EL (cell line): ENCODE data around the gene JARID2.
"Not testable (repeated sequence)": the region's sequence is repeated elsewhere in the genome, so short reads cannot be mapped to it uniquely, and the experiment has no call there.

Source experiments
- DNase-seq: peaks from one replicate; pipeline ENCODE4 v3.0.0-alpha.2; 2016

Gene JARID2

DNA sequence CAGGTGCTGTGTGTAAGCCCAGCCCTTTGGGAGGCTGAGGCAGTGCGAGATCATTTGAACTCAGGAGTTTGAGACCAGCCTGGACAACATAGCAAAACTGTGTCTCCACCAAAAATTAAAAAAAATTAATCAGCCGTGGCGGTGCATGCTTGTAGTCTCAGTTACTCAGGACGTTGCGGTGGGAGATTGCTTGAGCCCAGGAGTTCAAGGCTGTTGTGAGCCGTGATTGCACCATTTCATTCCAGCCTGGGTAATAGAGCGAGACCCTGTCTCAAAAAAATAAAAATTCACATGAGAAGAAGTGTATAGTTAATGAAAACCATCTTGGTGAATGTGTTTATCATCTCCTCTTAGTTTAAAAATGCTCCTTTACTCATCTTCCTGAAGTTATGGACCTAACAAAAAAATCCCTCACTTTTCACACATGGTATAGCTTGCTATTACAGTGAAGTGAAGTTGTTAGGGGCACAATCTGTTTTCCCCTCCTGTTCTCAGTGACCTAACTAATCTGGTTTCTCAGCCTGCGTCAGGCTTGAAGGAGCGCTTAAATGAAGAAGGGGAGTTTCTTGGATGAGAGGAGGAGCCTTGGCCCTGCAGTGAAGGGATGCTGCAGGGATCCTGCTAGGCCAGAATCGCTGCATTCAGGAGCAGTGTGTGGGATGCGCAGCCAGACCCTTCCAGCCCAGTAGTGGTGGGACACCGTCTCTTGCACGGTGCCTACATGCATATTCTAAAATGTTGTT lies 45.3 kb downstream of the JARID2 start:
- no peak for DNase-seq

DNA sequence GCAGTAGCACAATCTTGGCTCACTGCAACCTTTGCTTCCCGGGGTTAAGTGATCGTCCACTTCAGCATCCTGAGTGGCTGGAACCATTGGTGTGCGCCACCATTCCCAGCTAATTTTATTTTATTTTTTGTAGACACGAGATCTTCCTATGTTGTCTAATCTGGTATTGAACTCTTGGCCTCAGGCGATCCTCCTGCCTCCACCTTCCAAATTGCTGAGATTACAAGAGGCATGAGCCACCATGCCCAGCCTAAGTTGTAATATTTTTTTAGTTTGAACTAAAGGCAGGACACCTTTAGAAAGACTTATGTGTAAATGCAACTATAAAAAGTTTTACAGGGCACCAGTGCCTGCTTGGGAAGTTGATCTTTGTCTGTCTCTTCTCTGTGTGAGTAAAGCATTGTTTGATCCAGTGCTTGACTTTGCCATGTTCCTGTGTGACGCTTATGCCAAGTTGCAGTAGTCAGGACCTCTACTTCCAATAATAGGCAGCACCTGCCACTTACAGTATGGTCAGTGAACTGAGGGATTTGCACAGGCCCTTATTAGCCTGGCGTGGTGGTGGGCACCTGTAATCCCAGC lies 46.9 kb downstream of the JARID2 start:
- no peak for DNase-seq

DNA sequence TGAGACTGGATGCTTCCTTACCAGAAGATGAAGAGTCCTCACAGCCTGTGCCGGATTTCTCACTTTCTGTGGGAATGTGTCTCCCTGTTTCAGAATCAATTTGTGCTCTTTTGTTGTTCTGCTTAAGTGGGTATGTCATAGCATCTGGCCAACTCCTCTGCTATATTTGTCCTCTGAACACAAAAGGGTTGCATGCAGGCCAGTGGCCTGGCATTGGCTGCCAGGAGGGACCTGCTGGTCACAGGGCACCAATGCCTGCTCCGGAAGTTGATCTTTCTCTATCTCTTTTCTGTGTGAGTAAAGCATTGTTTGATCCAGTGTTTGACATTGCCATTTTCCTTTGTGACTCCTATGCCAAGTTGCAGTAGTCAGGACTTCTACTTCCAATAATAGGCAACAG lies 47.8 kb downstream of the JARID2 start:
- DNase-seq: no peak

GRCh38 chr6:15294504-15294903 lies 48.6 kb downstream of the JARID2 start:
- DNase-seq: no peak

DNA sequence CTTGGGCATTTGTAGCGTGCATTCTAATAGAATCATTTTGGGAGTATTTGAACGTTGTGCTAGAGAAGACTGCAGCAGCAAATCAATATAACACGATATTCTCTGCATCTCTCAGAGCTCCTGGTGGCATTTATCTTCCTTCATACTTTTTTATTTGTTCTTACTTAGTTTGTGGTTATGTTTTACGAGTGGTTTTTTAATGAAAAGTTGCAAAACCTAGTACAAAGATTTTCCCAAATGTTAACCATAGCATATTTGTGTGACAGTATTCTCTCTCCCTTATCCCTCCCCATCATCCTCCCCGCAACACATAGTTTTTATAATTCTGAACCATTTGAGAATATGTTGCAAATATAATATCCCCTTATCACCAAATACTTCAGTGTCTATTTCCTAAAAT lies 50.4 kb downstream of the JARID2 start:
- DNase-seq: no peak

- DNase-seq: no peak
These were observed 50.9 kb downstream of the JARID2 start for GRCh38 chr6:15296735-15297134.

DNA sequence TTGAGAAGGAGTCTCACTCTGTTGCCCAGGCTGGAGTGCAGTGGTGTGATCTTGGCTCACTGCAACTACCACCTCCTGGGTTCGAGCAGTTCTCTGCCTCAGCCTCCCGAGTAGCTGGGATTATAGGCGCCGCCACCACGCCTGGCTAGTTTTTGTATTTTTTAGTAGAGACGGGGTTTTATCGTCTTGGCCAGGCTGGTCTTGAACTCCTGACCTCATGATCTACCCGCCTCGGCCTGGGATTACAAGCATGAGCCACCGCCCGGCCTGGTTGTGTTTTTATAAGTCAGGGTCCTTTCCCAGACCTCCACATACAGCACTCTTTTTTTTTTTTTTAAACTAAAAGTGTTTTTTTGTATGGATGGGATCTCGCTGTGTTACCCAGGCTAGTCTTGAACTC lies 51.3 kb downstream of the JARID2 start:
- not testable (repeated sequence) for DNase-seq

DNA sequence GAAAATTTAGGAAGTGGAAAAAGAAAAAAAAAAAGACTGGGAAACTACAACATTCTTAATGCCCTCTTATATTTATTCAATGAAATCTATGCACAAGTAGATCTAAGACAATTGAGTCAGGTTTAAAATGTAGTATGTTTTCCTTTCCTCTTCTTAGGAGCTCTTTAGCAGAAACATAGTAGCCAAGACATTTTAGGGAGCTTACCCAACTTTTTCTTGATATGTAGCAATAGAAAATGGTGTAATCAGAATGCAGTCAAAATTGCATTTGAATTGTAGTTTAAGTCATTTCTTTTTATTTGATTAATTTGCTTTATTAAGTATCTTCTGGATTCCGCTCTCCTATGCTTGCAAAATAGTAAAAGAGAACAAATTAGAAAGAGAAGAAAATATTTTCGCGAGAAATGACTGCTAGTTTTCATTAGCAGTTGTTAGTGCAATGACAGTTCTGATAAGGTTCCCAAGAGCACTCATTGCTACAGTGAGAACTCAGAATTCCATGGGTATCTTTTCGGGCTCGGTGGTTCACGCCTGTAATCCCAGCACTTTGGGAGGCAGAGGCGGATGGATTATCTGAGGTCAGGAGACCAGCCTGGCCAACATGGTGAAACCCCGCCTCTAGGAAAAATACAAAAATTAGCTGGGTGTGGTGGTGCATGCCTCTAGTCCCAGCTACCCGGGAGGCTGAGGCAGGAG lies 52.2 kb downstream of the JARID2 start:
- DNase-seq: no peak

- DNase-seq: peak; percentile 65
These were observed 53.7 kb downstream of the JARID2 start for GRCh38 chr6:15299430-15300131.

DNA sequence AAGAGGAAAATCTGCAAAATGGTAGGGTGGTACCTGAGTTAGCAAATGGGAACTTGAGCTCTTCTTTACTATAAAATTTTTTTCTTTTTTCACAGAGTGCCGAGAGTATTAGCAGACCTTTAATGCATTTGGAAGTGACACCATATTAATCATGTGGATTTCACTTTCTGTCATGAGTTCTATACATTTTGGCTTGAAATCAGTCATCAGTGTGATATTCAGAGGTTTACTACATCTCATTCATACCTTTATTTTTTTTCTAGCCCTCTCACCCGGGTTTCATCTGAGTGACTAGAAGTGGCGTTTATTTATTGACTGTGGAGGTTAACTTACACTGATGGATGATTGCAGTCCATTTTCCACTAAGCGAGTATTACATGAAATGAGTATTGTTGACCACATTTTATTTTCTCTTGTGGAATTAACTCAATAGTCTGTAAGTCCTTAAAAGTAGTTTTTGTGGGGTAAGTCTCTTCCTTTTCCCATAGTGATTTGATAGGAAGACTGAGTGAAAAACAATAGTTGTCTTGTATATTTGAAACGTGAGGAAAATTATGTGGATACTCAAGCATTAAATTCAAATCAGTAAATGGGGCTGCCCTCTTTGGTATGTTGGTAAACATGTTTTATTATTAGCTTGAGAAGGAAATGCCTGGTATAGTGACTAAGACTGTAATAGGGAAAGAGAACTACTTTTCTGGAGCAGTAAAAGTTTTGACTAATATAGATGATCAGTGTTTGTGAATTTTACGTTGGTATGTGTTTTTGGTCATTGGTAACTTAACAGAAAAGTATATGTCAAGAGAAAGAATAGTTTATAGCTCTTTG lies 55.5 kb downstream of the JARID2 start:
- no peak for DNase-seq

DNA sequence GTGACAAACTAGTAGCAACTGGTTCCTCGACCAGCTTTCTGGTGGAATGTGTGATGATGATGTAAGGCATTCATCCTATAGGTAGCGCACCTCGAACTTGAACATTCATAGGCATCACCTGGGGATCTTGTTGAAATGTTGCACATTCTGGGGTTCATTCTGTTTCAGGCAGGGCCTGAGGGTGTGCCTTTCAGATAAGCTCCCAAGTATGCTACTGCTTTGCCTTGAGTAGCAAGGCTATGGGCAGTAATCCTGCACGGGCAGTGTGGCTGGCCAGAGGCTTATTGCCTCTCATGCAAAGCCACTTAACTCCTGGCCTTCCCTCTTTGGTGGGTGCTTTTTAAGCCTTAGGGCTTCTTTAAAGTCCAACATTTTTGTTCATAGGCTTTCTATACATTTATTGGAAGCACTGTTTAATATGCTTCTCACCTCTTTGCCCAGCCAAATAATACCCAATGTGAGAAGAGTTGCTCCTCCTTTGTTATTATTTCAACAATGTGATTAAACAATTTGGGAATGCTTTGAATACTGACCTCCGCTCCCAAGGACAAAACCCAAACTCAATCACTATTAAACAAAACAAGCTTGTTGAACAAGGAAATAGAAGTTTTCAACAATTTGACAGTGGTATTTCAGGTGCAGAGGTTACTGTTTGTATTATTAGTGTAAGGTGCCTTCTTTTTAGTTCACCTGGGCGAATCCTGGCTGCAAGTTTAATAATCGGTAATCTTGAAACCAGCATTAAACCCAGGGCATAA lies 57.5 kb downstream of the JARID2 start:
- no peak for DNase-seq

- no peak for DNase-seq
These were observed 58.0 kb downstream of the JARID2 start for GRCh38 chr6:15303920-15304291.

- DNase-seq: no peak
These were observed 58.6 kb downstream of the JARID2 start for GRCh38 chr6:15304337-15305042.

DNA sequence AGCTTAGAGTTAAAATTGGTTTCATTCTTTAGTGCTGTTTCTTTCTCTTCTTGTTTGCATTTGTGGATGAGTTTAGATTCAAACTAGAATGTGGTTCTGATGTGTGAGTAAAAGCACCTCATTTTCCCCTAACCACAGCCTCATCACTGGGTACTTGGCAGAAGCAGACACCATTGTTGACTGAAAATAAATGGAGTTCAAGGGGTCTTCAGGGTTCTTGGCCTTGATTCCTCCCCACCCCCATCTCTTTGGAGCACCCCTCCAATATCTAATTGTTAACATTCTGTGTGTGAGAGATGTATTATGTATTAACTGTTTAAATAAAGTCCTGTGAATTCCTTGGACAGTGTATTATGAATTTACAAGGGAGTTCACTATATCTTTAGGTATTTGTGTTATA lies 59.6 kb downstream of the JARID2 start:
- DNase-seq: no peak

- DNase-seq: no peak
These were observed 60.0 kb downstream of the JARID2 start for GRCh38 chr6:15305909-15306308.

DNA sequence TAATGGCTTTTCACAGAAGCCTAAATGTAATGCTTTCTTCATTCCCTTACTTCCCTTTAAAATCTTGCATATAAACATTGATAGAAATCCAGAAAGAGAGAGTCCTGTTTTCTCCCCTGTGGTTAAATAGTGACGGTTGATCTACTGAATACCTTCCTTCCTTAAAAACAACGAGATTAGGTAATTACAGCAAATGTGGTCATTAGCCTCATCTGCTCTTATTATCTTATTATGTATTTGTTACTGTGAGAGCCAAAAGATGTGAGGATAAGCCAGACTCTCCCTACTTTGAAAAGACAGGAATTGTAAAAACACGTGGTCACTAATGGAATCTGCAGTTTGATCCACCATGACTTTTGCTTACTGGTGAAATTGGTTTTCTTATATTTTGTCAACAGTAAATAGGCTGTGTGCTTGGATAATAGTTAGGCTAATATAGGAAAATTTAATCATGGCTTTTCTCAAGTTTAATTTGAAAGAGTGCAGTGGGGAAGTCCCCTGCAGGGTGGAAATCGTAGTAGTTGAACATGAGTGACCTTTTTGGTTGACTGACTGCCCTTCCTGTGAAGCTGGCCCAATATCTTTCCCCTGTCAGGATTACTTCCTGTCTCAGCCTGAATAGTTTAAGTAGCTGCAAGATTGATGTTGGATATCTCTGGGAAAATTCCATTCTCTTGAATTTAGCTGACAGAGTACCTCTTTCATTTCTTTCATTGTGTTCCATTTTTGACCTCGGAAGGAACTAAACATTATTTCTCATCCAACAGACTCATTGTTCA lies 62.8 kb downstream of the JARID2 start:
- peak; percentile 31 for DNase-seq

GRCh38 chr6:15309611-15310283 lies 63.9 kb downstream of the JARID2 start:
- DNase-seq: no peak

DNA sequence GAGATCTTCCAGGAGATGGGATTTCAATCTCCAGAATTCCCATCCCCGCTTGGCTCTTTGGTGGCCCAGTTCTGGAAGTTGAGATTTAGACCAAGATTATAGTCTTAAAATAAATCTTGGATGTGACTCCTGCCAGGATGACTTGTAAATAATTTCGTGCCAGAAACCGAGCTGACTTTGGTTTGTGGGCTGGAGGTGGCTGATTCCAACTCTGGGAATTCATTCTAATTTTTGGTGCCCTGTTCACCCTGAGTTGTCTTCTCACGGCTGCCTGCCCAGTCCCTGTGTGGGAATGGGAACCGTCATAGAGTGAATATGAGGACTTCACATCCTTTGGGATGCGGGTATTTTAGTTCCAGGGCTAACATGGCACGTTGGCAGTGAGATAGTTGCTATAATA lies 64.8 kb downstream of the JARID2 start:
- DNase-seq: no peak

DNA sequence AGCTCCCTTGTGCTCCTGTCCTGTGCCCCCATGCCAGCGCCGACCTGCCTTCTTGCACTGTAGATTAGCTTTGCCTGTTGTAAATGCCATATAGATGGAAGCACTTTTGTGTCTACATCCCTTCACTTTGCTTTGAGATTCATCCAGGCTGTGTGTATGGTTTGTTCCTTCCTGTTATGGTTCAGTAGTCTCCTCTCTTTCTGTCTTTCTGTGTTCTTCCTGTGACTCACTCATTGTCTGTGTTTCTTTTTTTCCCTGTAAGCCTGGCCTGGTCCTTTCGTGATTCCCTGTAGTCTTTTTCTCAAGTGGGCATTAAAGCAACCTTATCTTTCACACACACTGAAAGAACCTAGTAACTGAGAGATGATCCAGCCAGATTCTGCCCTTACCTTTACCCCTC lies 66.6 kb downstream of the JARID2 start:
- no peak for DNase-seq

GRCh38 chr6:15313367-15313766 lies 67.5 kb downstream of the JARID2 start:
- no peak for DNase-seq
